Hepatocyte (in vitro differentiated cells): ENCODE results near the gene THRSP. TPM values are rescaled to one million over a fixed set of nuclear protein-coding genes. Genes with fewer than 3 reads are reported as not detected.

Experiments
- DNase-seq: peaks from one replicate; pipeline ENCODE4 v3.0.0-alpha.2; 2016; ENCODE audit warnings: low spot score
- H2AFZ ChIP-seq: fragments of 200-600 bp; sonication (generic); 2 replicates; pipeline ENCODE4 v1.6.0; 2016; ENCODE audit warnings: antibody characterized with exemption, mild to moderate bottlenecking
- H3K27ac ChIP-seq: fragments of 200-600 bp; sonication (generic); 2 replicates; pipeline ENCODE4 v1.5.1; 2016; ENCODE audit warnings: mild to moderate bottlenecking
- H3K27me3 ChIP-seq: fragments of 200-600 bp; sonication (generic); 2 replicates; pipeline ENCODE4 v1.6.1; 2016
- H3K36me3 ChIP-seq: fragments of 200-600 bp; sonication (generic); replicated peaks from 2 replicates; pipeline ENCODE4 v1.5.1; 2016; ENCODE audit warnings: low read depth; ENCODE audit not compliant: insufficient read depth
- H3K4me1 ChIP-seq: fragments of 200-600 bp; sonication (generic); 2 replicates; pipeline ENCODE4 v1.5.1; 2016; ENCODE audit warnings: mild to moderate bottlenecking, moderate library complexity; ENCODE audit not compliant: insufficient read depth
- H3K4me2 ChIP-seq: fragments of 200-600 bp; sonication (generic); 2 replicates; pipeline ENCODE4 v1.6.0; 2016
- H3K4me3 ChIP-seq: fragments of 200-600 bp; sonication (generic); 2 replicates; pipeline ENCODE4 v1.5.1; 2016; ENCODE audit warnings: mild to moderate bottlenecking
- H3K79me2 ChIP-seq: fragments of 200-600 bp; sonication (generic); 2 replicates; pipeline ENCODE4 v1.6.0; 2017; ENCODE audit warnings: mild to moderate bottlenecking
- H3K9me2 ChIP-seq: fragments of 200-600 bp; sonication (generic); replicated peaks from 2 replicates; pipeline ENCODE4 v1.6.0; 2017; ENCODE audit warnings: mild to moderate bottlenecking; ENCODE audit not compliant: insufficient read depth
- H3K9me3 ChIP-seq: fragments of 200-600 bp; sonication (generic); 2 replicates; pipeline ENCODE4 v1.5.1; 2016; ENCODE audit warnings: low read depth, mild to moderate bottlenecking
- H4K20me1 ChIP-seq: fragments of 200-600 bp; sonication (generic); 2 replicates; pipeline ENCODE4 v1.6.0; 2016; ENCODE audit warnings: mild to moderate bottlenecking; ENCODE audit not compliant: insufficient read depth, poor library complexity, severe bottlenecking
- EZH2 ChIP-seq: fragments of 200-600 bp; sonication (generic); IDR thresholded peaks from 2 replicates; pipeline ENCODE4 v1.6.1; 2016; ENCODE audit warnings: antibody characterized with exemption, mild to moderate bottlenecking, borderline replicate concordance
- EZH2phosphoT487 ChIP-seq: fragments of 200-600 bp; sonication (generic); IDR thresholded peaks from one replicate; pipeline ENCODE4 v1.6.1; 2018; ENCODE audit warnings: antibody characterized with exemption, mild to moderate bottlenecking, low read depth, moderate library complexity; ENCODE audit not compliant: unreplicated experiment, severe bottlenecking
- WGBS: methylation state at CpG from one replicate; pipeline ENCODE4 v1.1.6; 2016; ENCODE audit warnings: low lambda C conversion rate; ENCODE audit errors: missing lambda C conversion rate; 5-methylcytosine and 5-hydroxymethylcytosine counted together
- polyA plus RNA-seq: library from polyadenylated mRNA; unstranded; fragments of >200 nt; fragmentation: Nextera tagmentation; extraction: Ambion mirVana; gene quantifications from 2 replicates; pipeline ENCODE4 v1.2.1, GENCODE V29; 2016
- total RNA-seq: library from RNA; depleted of rRNA; stranded (reverse); fragments of >200 nt; gene quantifications from 2 replicates; pipeline ENCODE4 v1.2.3, GENCODE V29; 2014
- TF ChIP-seq, protein P1 (sequence below): fragments of 200-600 bp; sonication (generic); IDR thresholded peaks from 2 replicates; pipeline ENCODE4 v1.5.1; 2016; ENCODE audit warnings: antibody characterized with exemption, mild to moderate bottlenecking; ENCODE audit not compliant: poor library complexity

THRSP gene
- total and polyA plus RNA-seq, 2 experiments from 2014 or later = 0.17 TPM

DNA sequence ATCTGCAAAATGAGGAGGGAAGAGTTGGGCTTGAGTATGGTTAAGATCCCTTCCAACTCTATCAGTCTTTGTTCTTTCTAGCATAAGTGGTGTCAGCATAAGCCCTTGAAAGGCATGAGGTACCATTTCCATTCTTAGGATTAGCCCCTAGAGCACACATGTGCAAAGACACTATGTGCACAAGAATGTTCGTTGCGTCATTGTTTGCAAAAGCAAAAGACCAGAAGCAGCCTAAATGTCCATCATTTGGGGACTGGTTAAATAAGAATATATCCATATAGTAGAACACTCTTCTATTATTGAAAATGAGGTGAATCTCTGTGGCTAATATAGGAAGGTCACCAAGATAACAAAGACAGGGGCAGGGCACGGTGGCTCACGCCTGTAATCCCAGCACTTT lies 30.6 kb upstream of the THRSP start:
- no peaks in the 10 kb centered on the region for H3K9me3 ChIP-seq
- no peaks in the 10 kb centered on the region for H3K36me3 ChIP-seq
- 62% methylated on average over 4 of the region's 4 CpGs for WGBS
- no peak overlapping the region for H3K27ac ChIP-seq
- H3K4me3 ChIP-seq = no peak overlapping the region
- H4K20me1 ChIP-seq = no peaks in the 10 kb centered on the region
- no peaks in the 10 kb centered on the region for H3K79me2 ChIP-seq
- TF ChIP-seq, protein P1, sequence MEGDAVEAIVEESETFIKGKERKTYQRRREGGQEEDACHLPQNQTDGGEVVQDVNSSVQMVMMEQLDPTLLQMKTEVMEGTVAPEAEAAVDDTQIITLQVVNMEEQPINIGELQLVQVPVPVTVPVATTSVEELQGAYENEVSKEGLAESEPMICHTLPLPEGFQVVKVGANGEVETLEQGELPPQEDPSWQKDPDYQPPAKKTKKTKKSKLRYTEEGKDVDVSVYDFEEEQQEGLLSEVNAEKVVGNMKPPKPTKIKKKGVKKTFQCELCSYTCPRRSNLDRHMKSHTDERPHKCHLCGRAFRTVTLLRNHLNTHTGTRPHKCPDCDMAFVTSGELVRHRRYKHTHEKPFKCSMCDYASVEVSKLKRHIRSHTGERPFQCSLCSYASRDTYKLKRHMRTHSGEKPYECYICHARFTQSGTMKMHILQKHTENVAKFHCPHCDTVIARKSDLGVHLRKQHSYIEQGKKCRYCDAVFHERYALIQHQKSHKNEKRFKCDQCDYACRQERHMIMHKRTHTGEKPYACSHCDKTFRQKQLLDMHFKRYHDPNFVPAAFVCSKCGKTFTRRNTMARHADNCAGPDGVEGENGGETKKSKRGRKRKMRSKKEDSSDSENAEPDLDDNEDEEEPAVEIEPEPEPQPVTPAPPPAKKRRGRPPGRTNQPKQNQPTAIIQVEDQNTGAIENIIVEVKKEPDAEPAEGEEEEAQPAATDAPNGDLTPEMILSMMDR = no peak
- no peaks in the 10 kb centered on the region for H3K9me2 ChIP-seq
- no peak for DNase-seq
- peaks cover 8% of the 10 kb centered on the region for H3K4me1 ChIP-seq
- no peak overlapping the region for H3K4me2 ChIP-seq
- no peak overlapping the region for H2AFZ ChIP-seq
- no peaks in the 10 kb centered on the region for H3K27me3 ChIP-seq

GRCh38 chr11:78034623-78035022 lies 29.0 kb upstream of the THRSP start:
- TF ChIP-seq EZH2phosphoT487 (no peak), EZH2 (no peak)
- TF ChIP-seq, protein P1 = no peak
- no peaks in the 10 kb centered on the region for H3K9me3 ChIP-seq
- WGBS = 80% methylated on average over 10 of the region's 10 CpGs
- H3K4me2 ChIP-seq = no peak overlapping the region
- no peaks in the 10 kb centered on the region for H3K9me2 ChIP-seq
- H3K4me3 ChIP-seq = no peak overlapping the region
- H4K20me1 ChIP-seq = no peaks in the 10 kb centered on the region
- H3K79me2 ChIP-seq = no peaks in the 10 kb centered on the region
- no peak overlapping the region for H2AFZ ChIP-seq
- H3K36me3 ChIP-seq = no peaks in the 10 kb centered on the region
- H3K27me3 ChIP-seq = no peaks in the 10 kb centered on the region
- no peak overlapping the region for H3K27ac ChIP-seq
- DNase-seq = no peak
- peaks cover 8% of the 10 kb centered on the region for H3K4me1 ChIP-seq

GRCh38 chr11:78036313-78036712 lies 27.3 kb upstream of the THRSP start:
- H3K36me3 ChIP-seq = no peaks in the 10 kb centered on the region
- TF ChIP-seq, protein P1 = no peak
- TF ChIP-seq EZH2phosphoT487 (no peak), EZH2 (no peak)
- H4K20me1 ChIP-seq = no peaks in the 10 kb centered on the region
- whole genome bisulfite sequencing = 95% methylated on average over 3 of the region's 3 CpGs
- H3K4me1 ChIP-seq = peaks cover 17% of the 10 kb centered on the region
- H3K4me2 ChIP-seq = no peak overlapping the region
- no peaks in the 10 kb centered on the region for H3K9me2 ChIP-seq
- DNase-seq = no peak
- H3K27ac ChIP-seq = no peak overlapping the region
- no peaks in the 10 kb centered on the region for H3K79me2 ChIP-seq
- H3K4me3 ChIP-seq = no peak overlapping the region
- no peak overlapping the region for H2AFZ ChIP-seq
- no peaks in the 10 kb centered on the region for H3K9me3 ChIP-seq
- no peaks in the 10 kb centered on the region for H3K27me3 ChIP-seq

GRCh38 chr11:78037056-78037455 lies 26.6 kb upstream of the THRSP start:
- H4K20me1 ChIP-seq = no peaks in the 10 kb centered on the region
- no peaks in the 10 kb centered on the region for H3K9me3 ChIP-seq
- peaks cover 17% of the 10 kb centered on the region for H3K4me1 ChIP-seq
- H2AFZ ChIP-seq = no peak overlapping the region
- H3K27ac ChIP-seq = no peak overlapping the region
- no peak overlapping the region for H3K4me3 ChIP-seq
- H3K4me2 ChIP-seq = no peak overlapping the region
- no peaks in the 10 kb centered on the region for H3K27me3 ChIP-seq
- WGBS = 61% methylated on average over 3 of the region's 3 CpGs
- no peaks in the 10 kb centered on the region for H3K79me2 ChIP-seq
- no peaks in the 10 kb centered on the region for H3K36me3 ChIP-seq
- H3K9me2 ChIP-seq = no peaks in the 10 kb centered on the region
- TF ChIP-seq EZH2phosphoT487 (no peak), EZH2 (no peak)
- TF ChIP-seq, protein P1 = no peak
- DNase-seq = no peak
